ENCODE data around the gene SF1. TPM values are rescaled to one million over a fixed set of nuclear protein-coding genes. Genes with fewer than 3 reads are reported as not detected.

The SF1 gene
- total RNA-seq, 1 experiment from 2014 or later: 386 TPM

DNA sequence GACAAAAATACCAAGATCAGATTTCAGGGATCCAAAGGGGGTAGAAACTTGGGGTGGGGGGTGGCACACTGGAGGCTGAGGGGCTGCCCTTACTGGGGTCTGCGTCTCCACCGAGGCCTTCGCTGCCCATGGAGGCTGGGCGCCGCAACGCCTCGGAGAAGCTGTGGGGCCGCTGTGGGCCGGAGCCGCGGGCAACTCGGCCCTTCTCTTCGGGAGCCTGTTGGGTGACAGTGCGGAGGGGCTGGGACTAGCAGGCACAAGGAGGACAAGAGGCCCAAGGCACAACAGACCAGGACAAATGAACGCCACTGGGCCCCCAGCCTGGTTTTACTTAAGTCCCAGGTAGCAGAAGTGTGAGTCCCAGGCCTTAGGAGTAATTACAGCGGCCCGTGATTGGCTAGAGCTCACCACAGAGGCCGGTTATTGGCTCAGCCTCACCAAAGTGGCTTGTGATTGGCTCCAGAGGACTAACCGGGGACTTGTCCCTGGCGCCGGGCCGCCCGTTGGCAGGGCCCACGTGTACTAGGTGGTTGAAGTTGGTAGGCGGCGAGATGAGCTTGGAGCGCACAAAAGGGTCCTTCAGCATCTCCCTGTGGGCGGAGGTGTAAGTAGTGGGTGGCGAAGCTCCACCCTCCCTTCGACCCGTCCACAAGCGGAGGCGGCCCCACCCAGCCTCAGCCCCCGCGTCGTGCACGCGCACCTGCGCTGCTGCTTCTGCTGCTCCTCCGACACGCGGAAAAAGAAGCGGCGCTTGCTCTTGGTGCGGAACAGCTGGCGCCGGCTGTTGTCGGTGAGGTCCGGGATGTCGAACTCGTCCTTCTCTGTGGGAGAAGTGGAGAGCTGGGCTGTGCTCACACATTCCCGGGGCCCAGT lies 48.5 kb upstream of the SF1 start:
- H3K4me1 ChIP-seq: no peaks in the 10 kb centered on the region
- CTCF ChIA-PET: interaction anchor here (1.3 kb wide), 1 partner anchor 17 kb away, joined by 3 read pairs; the partner anchor contains the start of gene CDC42BPG
- POLR2A ChIA-PET: no interaction called here

DNA sequence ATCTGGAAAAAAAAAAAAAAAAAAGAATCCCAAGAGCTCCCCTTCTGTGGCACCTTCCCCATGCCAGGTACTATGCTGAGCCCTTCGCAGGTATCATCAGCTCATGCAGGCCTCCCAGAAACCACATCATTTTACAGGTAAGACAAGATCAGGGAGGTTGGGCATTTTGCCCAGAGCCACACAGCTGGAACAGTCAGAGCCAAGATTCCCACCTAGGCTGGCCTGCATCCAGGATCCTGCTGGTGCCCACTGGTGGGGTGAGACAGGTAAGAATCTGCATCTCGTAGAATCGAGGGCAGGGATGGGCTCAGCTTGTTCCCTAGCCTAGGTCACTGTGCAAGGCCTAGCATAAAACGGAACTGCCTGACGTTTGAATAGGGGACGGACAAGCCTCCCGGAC lies 47.7 kb upstream of the SF1 start:
- no peak overlapping the region for H3K4me3 Mint-ChIP-seq (ENCODE audit: unreplicated experiment)
- peaks cover 42% of the 10 kb centered on the region for H3K36me3 Mint-ChIP-seq (ENCODE audit: insufficient read depth, unreplicated experiment)
- no peaks in the 10 kb centered on the region for H3K27me3 Mint-ChIP-seq (ENCODE audit: insufficient read depth, unreplicated experiment)
- H3K4me1 ChIP-seq: no peaks in the 10 kb centered on the region
- H3K4me1 Mint-ChIP-seq (ENCODE audit: low read depth, unreplicated experiment): no peaks in the 10 kb centered on the region
- TF ChIP-seq, protein P1, sequence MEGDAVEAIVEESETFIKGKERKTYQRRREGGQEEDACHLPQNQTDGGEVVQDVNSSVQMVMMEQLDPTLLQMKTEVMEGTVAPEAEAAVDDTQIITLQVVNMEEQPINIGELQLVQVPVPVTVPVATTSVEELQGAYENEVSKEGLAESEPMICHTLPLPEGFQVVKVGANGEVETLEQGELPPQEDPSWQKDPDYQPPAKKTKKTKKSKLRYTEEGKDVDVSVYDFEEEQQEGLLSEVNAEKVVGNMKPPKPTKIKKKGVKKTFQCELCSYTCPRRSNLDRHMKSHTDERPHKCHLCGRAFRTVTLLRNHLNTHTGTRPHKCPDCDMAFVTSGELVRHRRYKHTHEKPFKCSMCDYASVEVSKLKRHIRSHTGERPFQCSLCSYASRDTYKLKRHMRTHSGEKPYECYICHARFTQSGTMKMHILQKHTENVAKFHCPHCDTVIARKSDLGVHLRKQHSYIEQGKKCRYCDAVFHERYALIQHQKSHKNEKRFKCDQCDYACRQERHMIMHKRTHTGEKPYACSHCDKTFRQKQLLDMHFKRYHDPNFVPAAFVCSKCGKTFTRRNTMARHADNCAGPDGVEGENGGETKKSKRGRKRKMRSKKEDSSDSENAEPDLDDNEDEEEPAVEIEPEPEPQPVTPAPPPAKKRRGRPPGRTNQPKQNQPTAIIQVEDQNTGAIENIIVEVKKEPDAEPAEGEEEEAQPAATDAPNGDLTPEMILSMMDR (IDR thresholded peaks at IDR 0.05; ENCODE audit: insufficient read depth in 1 of 2, low read depth in 1 of 2, low read length in 1 of 2, severe bottlenecking in 1 of 2, unreplicated experiment in 1 of 2): no peak
- no peak overlapping the region for H3K27ac Mint-ChIP-seq (ENCODE audit: unreplicated experiment)
- DNase-seq: no peak
- ChIA-PET POLR2A (no interaction called here), CTCF (no interaction called here)
- intact Hi-C loops (cut with micrococcal nuclease; ENCODE audit: unreplicated experiment): no loop called here
- no peaks in the 10 kb centered on the region for H3K9me3 Mint-ChIP-seq (ENCODE audit: unreplicated experiment)
- no TSS peak for BruUV-seq (replicated peaks)
- no peaks in the 10 kb centered on the region for H3K27me3 ChIP-seq (replicated peaks; ENCODE audit: control insufficient read depth, insufficient read depth, low read length)
- peaks cover 4% of the 10 kb centered on the region for H3K36me3 ChIP-seq (ENCODE audit: control insufficient read depth, insufficient read depth, low read length)
- H3K9me3 ChIP-seq: no peaks in the 10 kb centered on the region
- H3K4me3 ChIP-seq (ENCODE audit: low read depth, low read length): no peak overlapping the region

More for the DNA sequence above, 48.5 kb upstream of the SF1 start:
- H3K9me3 ChIP-seq: no peaks in the 10 kb centered on the region
- H3K27ac Mint-ChIP-seq (ENCODE audit: unreplicated experiment): no peak overlapping the region
- no peak overlapping the region for H3K4me3 Mint-ChIP-seq (ENCODE audit: unreplicated experiment)
- no peaks in the 10 kb centered on the region for H3K4me1 Mint-ChIP-seq (ENCODE audit: low read depth, unreplicated experiment)
- H3K27me3 Mint-ChIP-seq (ENCODE audit: insufficient read depth, unreplicated experiment): no peaks in the 10 kb centered on the region
- peaks cover 45% of the 10 kb centered on the region for H3K36me3 Mint-ChIP-seq (ENCODE audit: insufficient read depth, unreplicated experiment)
- no TSS peak for BruUV-seq (replicated peaks)
- no peaks in the 10 kb centered on the region for H3K9me3 Mint-ChIP-seq (ENCODE audit: unreplicated experiment)
- H3K36me3 ChIP-seq (ENCODE audit: control insufficient read depth, insufficient read depth, low read length): peaks cover 4% of the 10 kb centered on the region
- no peak overlapping the region for H3K4me3 ChIP-seq (ENCODE audit: low read depth, low read length)
- no peak for DNase-seq
- no peaks in the 10 kb centered on the region for H3K27me3 ChIP-seq (replicated peaks; ENCODE audit: control insufficient read depth, insufficient read depth, low read length)
- intact Hi-C loops (cut with micrococcal nuclease; ENCODE audit: unreplicated experiment): no loop called here
- TF ChIP-seq, protein P1 (IDR thresholded peaks at IDR 0.05; ENCODE audit: insufficient read depth in 1 of 2, low read depth in 1 of 2, low read length in 1 of 2, severe bottlenecking in 1 of 2, unreplicated experiment in 1 of 2): no peak

DNA sequence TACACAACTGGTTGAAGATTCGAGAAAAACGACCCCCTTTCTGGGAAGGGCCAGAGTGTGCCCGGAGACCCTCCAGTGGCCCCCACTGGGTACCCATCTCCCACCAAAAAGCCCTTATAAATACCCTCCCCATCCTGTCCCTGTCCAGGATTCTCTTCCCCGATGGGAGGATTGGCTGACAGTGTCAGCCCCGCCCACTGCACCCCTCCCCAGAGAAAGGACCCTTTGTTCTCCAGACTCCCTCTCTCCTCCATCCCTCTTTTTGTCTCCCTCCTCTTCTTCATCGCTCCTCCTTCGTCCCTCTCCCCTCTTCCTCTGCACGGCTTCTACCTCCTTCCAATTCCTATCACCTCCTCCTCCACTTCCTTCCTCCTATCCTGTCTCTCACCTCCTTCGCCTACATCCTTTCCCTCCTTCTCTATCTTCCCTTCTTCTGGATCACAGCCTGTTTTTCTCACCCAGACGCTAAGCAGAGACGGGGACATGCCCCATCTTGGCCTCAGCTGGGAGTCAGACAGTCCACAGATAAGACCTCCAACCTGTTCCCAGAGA lies 45.3 kb upstream of the SF1 start:
- TSS peak; percentile 59 for BruUV-seq (replicated peaks)
- Mint-ChIP-seq H3K27ac (ENCODE audit: unreplicated experiment) (no peak overlapping the region), H3K4me3 (ENCODE audit: unreplicated experiment) (no peak overlapping the region), H3K4me1 (ENCODE audit: low read depth, unreplicated experiment) (no peaks in the 10 kb centered on the region), H3K9me3 (ENCODE audit: unreplicated experiment) (no peaks in the 10 kb centered on the region), H3K27me3 (ENCODE audit: insufficient read depth, unreplicated experiment) (no peaks in the 10 kb centered on the region), H3K36me3 (ENCODE audit: insufficient read depth, unreplicated experiment) (peaks cover 26% of the 10 kb centered on the region)
- intact Hi-C loops (cut with micrococcal nuclease; ENCODE audit: unreplicated experiment): no loop called here
- POLR2A ChIA-PET: interaction anchor here (0.7 kb wide), 1 partner anchor 267 kb away, joined by 3 read pairs; no protein-coding TSS in a partner anchor
- no peaks in the 10 kb centered on the region for H3K27me3 ChIP-seq (replicated peaks; ENCODE audit: control insufficient read depth, insufficient read depth, low read length)
- no peak overlapping the region for H3K4me3 ChIP-seq (ENCODE audit: low read depth, low read length)
- TF ChIP-seq, protein P1 (IDR thresholded peaks at IDR 0.05; ENCODE audit: insufficient read depth in 1 of 2, low read depth in 1 of 2, low read length in 1 of 2, severe bottlenecking in 1 of 2, unreplicated experiment in 1 of 2): no peak
- H3K9me3 ChIP-seq: no peaks in the 10 kb centered on the region
- CTCF ChIA-PET: no interaction called here
- peaks cover 2% of the 10 kb centered on the region; the same call in 1 of the 2 replicates for H3K36me3 ChIP-seq (ENCODE audit: control insufficient read depth, insufficient read depth, low read length)
- DNase-seq: no peak
- H3K4me1 ChIP-seq: no peaks in the 10 kb centered on the region
